HepG2 (cell line): Measurements from ENCODE around the gene MPV17L. TPM values are rescaled to one million over a fixed set of nuclear protein-coding genes. Genes with fewer than 3 reads are reported as not detected.

ENCODE experiments used
- ADNP ChIP-seq: sonication (generic); formaldehyde crosslinking; IDR thresholded peaks from 2 replicates; pipeline ENCODE4 v1.4.0; 2020; ENCODE audit warnings: missing genetic modification reagents
- ARNTL ChIP-seq: sonication (generic); formaldehyde crosslinking; IDR thresholded peaks from 2 replicates; pipeline ENCODE4 v1.4.0; 2020; ENCODE audit warnings: mild to moderate bottlenecking, missing genetic modification reagents
- ATF1 ChIP-seq: IDR thresholded peaks from 2 replicates; pipeline ENCODE4 v1.6.1; 2016; ENCODE audit warnings: mild to moderate bottlenecking, control low read depth
- CREB1 ChIP-seq, 2 experiments: fragments of 450-650 bp in 1 of 2; IDR thresholded peaks; 2 replicates each; pipeline ENCODE4 v1.6.1; 2016 to 2017; ENCODE audit warnings: control low read depth in 1 of 2, mild to moderate bottlenecking in 1 of 2, missing compliant biosample characterization in 1 of 2, missing genetic modification characterization in 1 of 2
- HOXD1 ChIP-seq: sonication (generic); formaldehyde crosslinking; IDR thresholded peaks from 2 replicates; pipeline ENCODE4 v1.5.0; 2020; ENCODE audit warnings: missing genetic modification reagents
- JUNB ChIP-seq: sonication (generic); formaldehyde crosslinking; IDR thresholded peaks from 2 replicates; pipeline ENCODE4 v1.8.0; 2022; ENCODE audit warnings: missing genetic modification reagents, mild to moderate bottlenecking, borderline replicate concordance
- REL ChIP-seq: sonication (generic); formaldehyde crosslinking; conservative IDR thresholded peaks from 2 replicates; pipeline ENCODE4 v1.8.0; 2022; ENCODE audit warnings: mild to moderate bottlenecking, missing genetic modification reagents, moderate library complexity
- SIX4 ChIP-seq: sonication (generic); formaldehyde crosslinking; IDR thresholded peaks from 2 replicates; pipeline ENCODE4 v1.4.0; 2020; ENCODE audit warnings: missing genetic modification reagents
- SKI ChIP-seq: fragments of 450-650 bp; IDR thresholded peaks from one replicate; pipeline ENCODE4 v1.6.1; 2018; ENCODE audit warnings: mild to moderate bottlenecking; ENCODE audit not compliant: partially characterized antibody
- SOX6 ChIP-seq, 2 experiments: fragments of 450-650 bp in 1 of 2; sonication (generic) in 1 of 2; formaldehyde crosslinking in 1 of 2; IDR thresholded peaks; 2 replicates each; pipeline versions ENCODE4 v1.4.0 to v1.6.1; 2017 to 2020; ENCODE audit warnings: antibody characterized with exemption in 1 of 2, mild to moderate bottlenecking in 1 of 2, missing genetic modification reagents in 1 of 2
- THAP11 ChIP-seq: IDR thresholded peaks from 2 replicates; pipeline ENCODE4 v1.6.1; 2016; ENCODE audit warnings: missing biosample characterization, missing genetic modification reagents
- ZBTB3 ChIP-seq: sonication (generic); formaldehyde crosslinking; IDR thresholded peaks from 2 replicates; pipeline ENCODE4 v1.4.0; 2020; ENCODE audit warnings: low read depth, mild to moderate bottlenecking, moderate library complexity, missing genetic modification reagents, borderline replicate concordance
- ZNF10 ChIP-seq: sonication (generic); formaldehyde crosslinking; IDR thresholded peaks from 2 replicates; pipeline ENCODE4 v1.4.0; 2020; ENCODE audit warnings: mild to moderate bottlenecking, low read depth, missing genetic modification reagents, borderline replicate concordance
- ZNF317 ChIP-seq: sonication (generic); formaldehyde crosslinking; IDR thresholded peaks from 2 replicates; pipeline ENCODE4 v1.5.0; 2020; ENCODE audit warnings: mild to moderate bottlenecking, missing genetic modification reagents
- ZNF33B ChIP-seq: sonication (generic); formaldehyde crosslinking; IDR thresholded peaks from 2 replicates; pipeline ENCODE4 v1.5.1; 2020; ENCODE audit warnings: mild to moderate bottlenecking, missing genetic modification reagents
- ZNF788 ChIP-seq: sonication (generic); formaldehyde crosslinking; IDR thresholded peaks from 2 replicates; pipeline ENCODE4 v1.5.0; 2020; ENCODE audit warnings: mild to moderate bottlenecking, missing genetic modification reagents, borderline replicate concordance
- ZNF883 ChIP-seq: sonication (generic); formaldehyde crosslinking; IDR thresholded peaks from 2 replicates; pipeline ENCODE4 v1.5.1; 2020; ENCODE audit warnings: mild to moderate bottlenecking, missing genetic modification reagents; ENCODE audit errors: not compliant biosample characterization
- polyA plus RNA-seq, 8 experiments: library from polyadenylated mRNA; depleted of rRNA in 3 of 8; stranded (reverse) in 7 of 8; unstranded in 1 of 8; fragments of >200 nt; fragmentation: Illumina TruSeq in 4 of 8; extraction: Trizol in 4 of 8; gene quantifications; 2 replicates each; pipeline versions ENCODE4 v1.2.1 to v1.2.3, GENCODE V29; 2011 to 2016; ENCODE audit warnings: low read depth in 4 of 8, missing spikeins in 1 of 8, mixed read lengths in 1 of 8; ENCODE audit not compliant: insufficient read depth in 1 of 8
- total RNA-seq, 5 experiments: library from RNA; depleted of rRNA; stranded (reverse); fragments of >200 nt; fragmentation: Illumina TruSeq; extraction: Trizol; gene quantifications; 2 replicates each; pipeline ENCODE4 v1.2.3, GENCODE V29; 2016; ENCODE audit warnings: low read depth in 1 of 5
- TF ChIP-seq, protein P1 (sequence below): sonication (generic); formaldehyde crosslinking; conservative IDR thresholded peaks from 2 replicates; pipeline ENCODE4 v1.4.0; 2020; ENCODE audit warnings: missing genetic modification reagents
- TF ChIP-seq, protein P2 (sequence below): sonication (generic); formaldehyde crosslinking; IDR thresholded peaks from 2 replicates; pipeline ENCODE4 v1.4.0; 2020; ENCODE audit warnings: missing genetic modification reagents, mild to moderate bottlenecking, borderline replicate concordance

Gene MPV17L
- total and polyA plus RNA-seq, 2 of the 13 experiments (the other 11 are each of a cell fraction or from before 2014, with no cell fraction given) = 34.7 to 63.8 TPM

DNA sequence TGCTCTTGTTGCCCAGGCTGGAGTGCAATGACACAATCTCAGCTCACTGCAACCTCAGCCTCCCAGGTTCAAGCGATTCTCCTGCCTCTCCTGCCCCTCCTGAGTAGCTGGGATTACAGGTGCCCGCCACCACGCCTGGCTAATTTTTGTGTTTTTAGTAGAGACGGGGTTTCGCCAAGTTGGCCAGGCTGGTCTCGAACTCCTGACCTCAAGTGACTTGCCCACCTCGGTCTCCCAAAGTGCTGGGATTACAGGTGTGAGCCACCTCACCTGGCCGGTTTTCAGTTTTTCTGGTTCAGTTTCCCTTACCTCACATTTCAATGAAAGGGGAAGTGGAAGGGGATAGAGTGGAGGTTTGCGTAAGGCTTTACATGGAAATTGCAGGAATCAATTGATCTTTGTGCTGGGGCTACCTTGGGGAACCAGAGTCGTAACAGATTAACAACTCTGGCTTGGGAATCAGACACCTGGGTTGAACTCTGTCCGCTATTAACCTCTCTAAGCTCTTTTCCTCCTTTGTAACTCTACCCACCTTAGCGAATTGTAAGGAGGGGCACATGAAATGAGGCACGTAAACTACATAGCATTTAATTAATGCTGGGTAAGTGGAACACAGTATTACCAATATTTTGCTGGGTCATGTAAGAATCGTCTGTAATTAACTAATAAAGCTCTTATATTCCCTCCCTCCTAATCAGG lies 3.2 kb downstream of the MPV17L start (continued):
- TF ChIP-seq, protein P1, sequence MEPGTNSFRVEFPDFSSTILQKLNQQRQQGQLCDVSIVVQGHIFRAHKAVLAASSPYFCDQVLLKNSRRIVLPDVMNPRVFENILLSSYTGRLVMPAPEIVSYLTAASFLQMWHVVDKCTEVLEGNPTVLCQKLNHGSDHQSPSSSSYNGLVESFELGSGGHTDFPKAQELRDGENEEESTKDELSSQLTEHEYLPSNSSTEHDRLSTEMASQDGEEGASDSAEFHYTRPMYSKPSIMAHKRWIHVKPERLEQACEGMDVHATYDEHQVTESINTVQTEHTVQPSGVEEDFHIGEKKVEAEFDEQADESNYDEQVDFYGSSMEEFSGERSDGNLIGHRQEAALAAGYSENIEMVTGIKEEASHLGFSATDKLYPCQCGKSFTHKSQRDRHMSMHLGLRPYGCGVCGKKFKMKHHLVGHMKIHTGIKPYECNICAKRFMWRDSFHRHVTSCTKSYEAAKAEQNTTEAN (CRISPR knock-in tag) = 0 out of 2 replicates have a peak, but pooled peaks have one; percentile 56
- TF ChIP-seq SOX6 (IDR thresholded peaks at IDR 0.05) = no peak
- TF ChIP-seq SOX6 (CRISPR knock-in tag; IDR thresholded peaks at IDR 0.05) = peak; percentile 92
- peak; percentile 96 for TF ChIP-seq ADNP
- TF ChIP-seq, protein P2, sequence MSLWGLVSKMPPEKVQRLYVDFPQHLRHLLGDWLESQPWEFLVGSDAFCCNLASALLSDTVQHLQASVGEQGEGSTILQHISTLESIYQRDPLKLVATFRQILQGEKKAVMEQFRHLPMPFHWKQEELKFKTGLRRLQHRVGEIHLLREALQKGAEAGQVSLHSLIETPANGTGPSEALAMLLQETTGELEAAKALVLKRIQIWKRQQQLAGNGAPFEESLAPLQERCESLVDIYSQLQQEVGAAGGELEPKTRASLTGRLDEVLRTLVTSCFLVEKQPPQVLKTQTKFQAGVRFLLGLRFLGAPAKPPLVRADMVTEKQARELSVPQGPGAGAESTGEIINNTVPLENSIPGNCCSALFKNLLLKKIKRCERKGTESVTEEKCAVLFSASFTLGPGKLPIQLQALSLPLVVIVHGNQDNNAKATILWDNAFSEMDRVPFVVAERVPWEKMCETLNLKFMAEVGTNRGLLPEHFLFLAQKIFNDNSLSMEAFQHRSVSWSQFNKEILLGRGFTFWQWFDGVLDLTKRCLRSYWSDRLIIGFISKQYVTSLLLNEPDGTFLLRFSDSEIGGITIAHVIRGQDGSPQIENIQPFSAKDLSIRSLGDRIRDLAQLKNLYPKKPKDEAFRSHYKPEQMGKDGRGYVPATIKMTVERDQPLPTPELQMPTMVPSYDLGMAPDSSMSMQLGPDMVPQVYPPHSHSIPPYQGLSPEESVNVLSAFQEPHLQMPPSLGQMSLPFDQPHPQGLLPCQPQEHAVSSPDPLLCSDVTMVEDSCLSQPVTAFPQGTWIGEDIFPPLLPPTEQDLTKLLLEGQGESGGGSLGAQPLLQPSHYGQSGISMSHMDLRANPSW (CRISPR knock-in tag) = peak; percentile 24
- TF ChIP-seq THAP11 (CRISPR knock-in tag) = peak; percentile 78
- peak; percentile 61; the same call in 1 of the 2 replicates for TF ChIP-seq ZBTB3 (CRISPR knock-in tag)
- TF ChIP-seq ZNF788 = peak; percentile 92; the same call in 1 of the 2 replicates
- peak; percentile 73 for TF ChIP-seq SKI
- TF ChIP-seq ARNTL (CRISPR knock-in tag) = peak; percentile 44; the same call in 1 of the 2 replicates
- TF ChIP-seq JUNB (CRISPR knock-in tag) = peak; percentile 45; the same call in 1 of the 2 replicates
- TF ChIP-seq ZNF317 (CRISPR knock-in tag) = peak; percentile 83
- TF ChIP-seq ZNF10 = no peak
- TF ChIP-seq HOXD1 (CRISPR knock-in tag) = peak; percentile 45; the same call in 1 of the 2 replicates
- peak; percentile 69 for TF ChIP-seq ATF1 (CRISPR knock-in tag)
- no peak for TF ChIP-seq REL
- peak; percentile 91 for TF ChIP-seq SIX4 (CRISPR knock-in tag)
- no peak for TF ChIP-seq CREB1 (IDR thresholded peaks at IDR 0.05)
- peak; percentile 55 for TF ChIP-seq CREB1 (CRISPR knock-in tag; IDR thresholded peaks at IDR 0.05)
- TF ChIP-seq ZNF33B (CRISPR knock-in tag) = 0 out of 2 replicates have a peak, but pooled peaks have one; percentile 5
- no peak for TF ChIP-seq ZNF883
